Measurements from ENCODE around the gene PLLP. TPM values are rescaled to one million over a fixed set of nuclear protein-coding genes. Genes with fewer than 3 reads are reported as not detected.

The PLLP gene
- total RNA-seq, 1 donor from 2014 or later = 3.3 TPM

GRCh38 chr16:57303021-57303909, 18.8 kb upstream of the PLLP start:
- Mint-ChIP-seq H3K4me3 (ENCODE audit: unreplicated experiment) (no peak overlapping the region), H3K27ac (ENCODE audit: unreplicated experiment) (peak overlapping the region; percentile 63), H3K9me3 (ENCODE audit: unreplicated experiment) (no peaks in the 10 kb centered on the region), H3K4me1 (ENCODE audit: unreplicated experiment) (no peaks in the 10 kb centered on the region), H3K36me3 (ENCODE audit: low read depth, unreplicated experiment) (no peaks in the 10 kb centered on the region), H3K27me3 (ENCODE audit: unreplicated experiment) (peaks cover 11% of the 10 kb centered on the region)
- no peak for DNase-seq (ENCODE audit: low spot score)
- TF ChIP-seq CTCF (IDR thresholded peaks at IDR 0.05; ENCODE audit: unreplicated experiment) = no peak

- no peaks in the 10 kb centered on the region for H3K36me3 Mint-ChIP-seq (ENCODE audit: low read depth, unreplicated experiment)
- H3K27me3 Mint-ChIP-seq (ENCODE audit: unreplicated experiment) = peaks cover 9% of the 10 kb centered on the region
- no peaks in the 10 kb centered on the region for H3K9me3 Mint-ChIP-seq (ENCODE audit: unreplicated experiment)
- H3K4me3 Mint-ChIP-seq (ENCODE audit: unreplicated experiment) = no peak overlapping the region
- no peak overlapping the region for H3K27ac Mint-ChIP-seq (ENCODE audit: unreplicated experiment)
- no peak for TF ChIP-seq CTCF (IDR thresholded peaks at IDR 0.05; ENCODE audit: unreplicated experiment)
- H3K4me1 Mint-ChIP-seq (ENCODE audit: unreplicated experiment) = no peaks in the 10 kb centered on the region
- DNase-seq (ENCODE audit: low spot score) = no peak
These were observed 16.8 kb upstream of the PLLP start for GRCh38 chr16:57301126-57301817.

- Mint-ChIP-seq H3K9me3 (ENCODE audit: unreplicated experiment) (no peaks in the 10 kb centered on the region), H3K27ac (ENCODE audit: unreplicated experiment) (no peak overlapping the region), H3K4me1 (ENCODE audit: unreplicated experiment) (no peaks in the 10 kb centered on the region), H3K4me3 (ENCODE audit: unreplicated experiment) (no peak overlapping the region), H3K36me3 (ENCODE audit: low read depth, unreplicated experiment) (no peaks in the 10 kb centered on the region), H3K27me3 (ENCODE audit: unreplicated experiment) (peaks cover 9% of the 10 kb centered on the region)
- TF ChIP-seq CTCF (IDR thresholded peaks at IDR 0.05; ENCODE audit: unreplicated experiment) = peak; percentile 51
- peak; percentile 99 for DNase-seq (ENCODE audit: low spot score)
These were observed 16.1 kb upstream of the PLLP start for GRCh38 chr16:57300387-57301125.

GRCh38 chr16:57299719-57300386, 15.4 kb upstream of the PLLP start:
- H3K4me3 Mint-ChIP-seq (ENCODE audit: unreplicated experiment) = no peak overlapping the region
- TF ChIP-seq CTCF (IDR thresholded peaks at IDR 0.05; ENCODE audit: unreplicated experiment) = peak; percentile 37
- no peaks in the 10 kb centered on the region for H3K4me1 Mint-ChIP-seq (ENCODE audit: unreplicated experiment)
- peaks cover 9% of the 10 kb centered on the region for H3K27me3 Mint-ChIP-seq (ENCODE audit: unreplicated experiment)
- H3K9me3 Mint-ChIP-seq (ENCODE audit: unreplicated experiment) = no peaks in the 10 kb centered on the region
- DNase-seq (ENCODE audit: low spot score) = peak; percentile 84
- no peak overlapping the region for H3K27ac Mint-ChIP-seq (ENCODE audit: unreplicated experiment)
- no peaks in the 10 kb centered on the region for H3K36me3 Mint-ChIP-seq (ENCODE audit: low read depth, unreplicated experiment)

Measured in endothelial cell (in vitro differentiated cells).